ENCODE results near the gene CLN3. TPM values are rescaled to one million over a fixed set of nuclear protein-coding genes. Genes with fewer than 3 reads are reported as not detected.

Gene CLN3
- total and polyA plus RNA-seq, 2 experiments from 2014 or later: 18.1 to 31.4 TPM

DNA sequence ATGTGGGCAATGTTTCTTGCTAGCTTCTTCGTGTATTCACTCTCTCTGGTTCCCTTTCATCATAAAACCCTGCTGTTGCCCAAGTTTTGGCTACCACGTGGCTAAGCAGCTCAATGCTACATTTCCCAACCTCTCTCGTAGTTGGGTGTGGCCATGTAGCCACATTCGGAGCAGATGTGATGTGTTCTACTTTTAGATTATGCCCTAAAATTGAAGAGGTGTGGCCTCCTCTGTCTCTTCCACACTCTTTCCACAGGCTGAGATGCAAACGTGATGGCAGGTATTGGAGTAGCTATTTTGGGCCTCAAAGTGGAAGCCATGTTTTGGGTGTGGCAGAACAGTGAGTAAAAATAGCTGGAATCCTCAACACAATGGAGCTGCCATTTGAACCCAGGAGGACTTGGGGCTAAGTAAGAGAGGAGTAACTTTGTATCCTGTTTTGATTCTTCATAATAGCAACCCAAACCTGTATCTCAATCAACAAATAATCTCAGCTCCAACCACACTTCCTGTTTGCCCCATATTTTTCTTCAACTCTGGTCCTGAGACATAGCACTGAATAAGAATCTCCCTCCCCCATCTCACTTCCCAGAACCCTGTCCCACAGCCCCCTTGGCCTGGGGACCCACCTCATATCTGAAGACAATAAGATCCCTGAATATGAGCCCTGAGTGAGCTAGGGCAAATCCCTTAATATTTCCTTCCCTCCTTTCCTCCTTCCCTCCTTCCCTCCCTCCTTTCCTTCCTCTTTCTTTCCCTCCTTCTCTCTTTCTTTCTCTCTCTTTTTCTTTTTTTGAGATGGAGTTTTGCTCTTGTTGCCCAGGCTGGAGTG is 42.9 kb upstream of the CLN3 start:
- no peak for TF ChIP-seq CREB1 (CRISPR knock-in tag; IDR thresholded peaks at IDR 0.05; ENCODE audit: low read depth)
- TF ChIP-seq POLR2AphosphoS5 (IDR thresholded peaks at IDR 0.05; ENCODE audit: low read depth): no peak
- TF ChIP-seq ZNF462 (CRISPR knock-in tag; IDR thresholded peaks at IDR 0.05): no peak
- TF ChIP-seq ZNF114 (CRISPR knock-in tag; IDR thresholded peaks at IDR 0.05): no peak
- TF ChIP-seq ZNF331 (CRISPR knock-in tag; IDR thresholded peaks at IDR 0.05; ENCODE audit: low read depth): no peak
- TF ChIP-seq EZH2 (IDR thresholded peaks at IDR 0.05; ENCODE audit: low read depth, unreplicated experiment): no peak
- TF ChIP-seq REST (IDR thresholded peaks at IDR 0.05; ENCODE audit: unreplicated experiment): no peak
- TF ChIP-seq EZH2phosphoT487 (IDR thresholded peaks at IDR 0.05; ENCODE audit: unreplicated experiment): no peak
- TF ChIP-seq CTCF (conservative IDR thresholded peaks at IDR 0.05; ENCODE audit: low read depth in 2 of 2): no peak
- TF ChIP-seq JUNB (IDR thresholded peaks at IDR 0.05; ENCODE audit: unreplicated experiment): no peak
- TF ChIP-seq, protein P1, sequence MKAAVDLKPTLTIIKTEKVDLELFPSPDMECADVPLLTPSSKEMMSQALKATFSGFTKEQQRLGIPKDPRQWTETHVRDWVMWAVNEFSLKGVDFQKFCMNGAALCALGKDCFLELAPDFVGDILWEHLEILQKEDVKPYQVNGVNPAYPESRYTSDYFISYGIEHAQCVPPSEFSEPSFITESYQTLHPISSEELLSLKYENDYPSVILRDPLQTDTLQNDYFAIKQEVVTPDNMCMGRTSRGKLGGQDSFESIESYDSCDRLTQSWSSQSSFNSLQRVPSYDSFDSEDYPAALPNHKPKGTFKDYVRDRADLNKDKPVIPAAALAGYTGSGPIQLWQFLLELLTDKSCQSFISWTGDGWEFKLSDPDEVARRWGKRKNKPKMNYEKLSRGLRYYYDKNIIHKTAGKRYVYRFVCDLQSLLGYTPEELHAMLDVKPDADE (IDR thresholded peaks at IDR 0.05): no peak
- no peak for TF ChIP-seq STAT1 (IDR thresholded peaks at IDR 0.05; ENCODE audit: unreplicated experiment)
- no peak for TF ChIP-seq NANOG (IDR thresholded peaks at IDR 0.05; ENCODE audit: borderline replicate concordance)
- H3K27me3 Mint-ChIP-seq (ENCODE audit: insufficient read depth, low read depth, poor library complexity): peaks cover 11% of the 10 kb centered on the region
- H3K27ac Mint-ChIP-seq: no peak overlapping the region; the same call in 1 of the 2 replicates
- H3K4me3 ChIP-seq: no peak overlapping the region
- H3K4me2 ChIP-seq: no peak overlapping the region
- no peak overlapping the region for H3K27ac ChIP-seq (ENCODE audit: low read depth)
- no peak overlapping the region for H3K4me3 Mint-ChIP-seq
- no peak for ATAC-seq
- H3K9me3 Mint-ChIP-seq: no peaks in the 10 kb centered on the region
- H3K36me3 ChIP-seq (ENCODE audit: insufficient read depth): no peaks in the 10 kb centered on the region
- no peaks in the 10 kb centered on the region for H4K20me1 ChIP-seq (replicated peaks; ENCODE audit: insufficient read depth)
- H3K4me1 ChIP-seq (ENCODE audit: insufficient read depth): no peaks in the 10 kb centered on the region; the same call in 1 of the 2 replicates
- no peaks in the 10 kb centered on the region for H3K36me3 Mint-ChIP-seq (ENCODE audit: low read depth)
- H3K4me1 Mint-ChIP-seq: peaks cover 10% of the 10 kb centered on the region
- no peaks in the 10 kb centered on the region for H3K27me3 ChIP-seq (ENCODE audit: insufficient read depth)
- no peak for DNase-seq (ENCODE audit: low spot score)
- no peaks in the 10 kb centered on the region for H3K79me2 ChIP-seq (replicated peaks; ENCODE audit: insufficient read depth)
- no peaks in the 10 kb centered on the region for H3K9me2 ChIP-seq (ENCODE audit: insufficient read depth)
- no peak overlapping the region for H2AFZ ChIP-seq
- H3F3A ChIP-seq (replicated peaks; ENCODE audit: low read depth): no peaks in the 10 kb centered on the region

Data from GM23338 (cell line).